Stomach (tissue), 9 donors: ENCODE measurements around the gene GNAI3. TPM values are rescaled to one million over a fixed set of nuclear protein-coding genes. Genes with fewer than 3 reads are reported as not detected.
"Not testable (repeated sequence)": the region's sequence is repeated elsewhere in the genome, so short reads cannot be mapped to it uniquely, and the experiment has no call there.

Experiments
- DNase-seq, 2 donors: peaks; one replicate each; pipeline versions ENCODE4 v3.0.0 to v3.0.0-alpha.2; 2013 to 2019
- H3K27ac ChIP-seq, 5 donors: fragments of 200-600 bp in 4 of 5; sonication (generic) in 4 of 5; one replicate each; pipeline ENCODE4 v1.5.1; 2013 to 2019; ENCODE audit warnings: mild to moderate bottlenecking in 1 of 5, moderate library complexity in 1 of 5
- H3K27me3 ChIP-seq, 3 donors: fragments of 200-600 bp; sonication (generic); one replicate each; pipeline ENCODE4 v1.5.1; 2017 to 2019; ENCODE audit warnings: mixed run types in 1 of 3
- H3K36me3 ChIP-seq, 4 donors: fragments of 200-600 bp; sonication (generic); 1 replicate in 3 of 4; 2 replicates in 1 of 4; pipeline ENCODE4 v1.5.1; 2016 to 2019
- H3K4me1 ChIP-seq, 4 donors: fragments of 200-600 bp; sonication (generic); one replicate each; pipeline ENCODE4 v1.5.1; 2016 to 2019
- H3K4me3 ChIP-seq, 4 donors: fragments of 200-600 bp; sonication (generic) in 3 of 4; one replicate each; pipeline ENCODE4 v1.5.1; 2016 to 2019; ENCODE audit warnings: mild to moderate bottlenecking in 1 of 4
- H3K9me3 ChIP-seq, 4 donors: fragments of 200-600 bp; sonication (generic); one replicate each; pipeline ENCODE4 v1.5.1; 2016 to 2019
- CTCF ChIP-seq, 7 experiments: fragments of 450-650 bp in 4 of 7; fragments of 200-600 bp in 3 of 7; sonication (generic) in 3 of 7; IDR thresholded peaks; one replicate each; pipeline ENCODE4 v1.5.1; 2016 to 2019; ENCODE audit warnings: antibody characterized with exemption in 7 of 7, control low read depth in 2 of 7, mild to moderate bottlenecking in 1 of 7
- EP300 ChIP-seq: sonication (generic); formaldehyde crosslinking; IDR thresholded peaks from one replicate; pipeline ENCODE4 v1.6.1; 2017; ENCODE audit warnings: antibody characterized with exemption
- POLR2A ChIP-seq, 4 donors: fragments of 450-650 bp; IDR thresholded peaks; one replicate each; pipeline ENCODE4 v1.6.1; 2016; ENCODE audit warnings: antibody characterized with exemption in 4 of 4, control low read depth in 2 of 4, mild to moderate bottlenecking in 1 of 4, moderate library complexity in 1 of 4
- POLR2AphosphoS5 ChIP-seq, 3 donors: sonication (generic); formaldehyde crosslinking; IDR thresholded peaks; one replicate each; pipeline ENCODE4 v1.6.1; 2016; ENCODE audit warnings: antibody characterized with exemption in 3 of 3
- WGBS, 5 donors: extraction: QIAGEN DNeasy Blood & Tissue Kit in 3 of 5; methylation state at CpG; one replicate each; pipeline versions ENCODE4 v1.1.5 to v1.1.7; 2013 to 2018; 5-methylcytosine and 5-hydroxymethylcytosine counted together
- intact Hi-C: fragments of 100-400 bp; cut with DNase I; formaldehyde crosslinking; loops from one replicate; pipeline ENCODE4 v1.15.1; 2023; ENCODE audit warnings: low total_unique reads
- polyA plus RNA-seq, 3 donors: library from polyadenylated mRNA; stranded (reverse); fragments of 200-250 nt; gene quantifications; one replicate each; pipeline ENCODE4 v1.2.3, GENCODE V29; 2013
- total RNA-seq, 5 donors: library from RNA; depleted of rRNA; stranded (reverse); fragments of >200 nt; gene quantifications; one replicate each; pipeline versions ENCODE4 v1.1.0 to v1.2.3, GENCODE V29; 2014 to 2016
- donor health status: healthy with polysubstance abuse.
- donor health status: Bipolar disorder and iron deficiency.
- donor health status: healthy.

Gene GNAI3
- total and polyA plus RNA-seq, 8 donors: 0.58 to 12.7 (median 3.1) TPM

GRCh38 chr1:109658533-109659042 lies 110.2 kb downstream of the GNAI3 start:
- peak overlapping the region in 1 of 5 donors; percentile 54 for H3K27ac ChIP-seq
- intact Hi-C loops: no loop called here
- WGBS, 5 donors: 40 to 52% (median 51%) methylated on average over 2 to 3 of the region's 3 CpGs
- H3K36me3 ChIP-seq: peaks cover 0 to 55% (median 34%) of the 10 kb centered on the region in 4 donors
- no peak for DNase-seq
- no peak for TF ChIP-seq EP300
- TF ChIP-seq POLR2A (IDR thresholded peaks at IDR 0.05): no peak
- TF ChIP-seq CTCF (IDR thresholded peaks at IDR 0.05): no peak
- TF ChIP-seq POLR2AphosphoS5 (IDR thresholded peaks at IDR 0.05): no peak
- no peaks in the 10 kb centered on the region for H3K27me3 ChIP-seq
- H3K4me3 ChIP-seq: no peak overlapping the region
- no peaks in the 10 kb centered on the region for H3K9me3 ChIP-seq
- H3K4me1 ChIP-seq: peaks cover 12 to 40% (median 21%) of the 10 kb centered on the region in 4 donors

GRCh38 chr1:109659145-109659544 lies 110.7 kb downstream of the GNAI3 start:
- H3K4me1 ChIP-seq: peaks cover 12 to 40% (median 21%) of the 10 kb centered on the region in 4 donors
- TF ChIP-seq POLR2A (IDR thresholded peaks at IDR 0.05) (no peak), POLR2AphosphoS5 (IDR thresholded peaks at IDR 0.05) (no peak), EP300 (no peak), CTCF (IDR thresholded peaks at IDR 0.05) (no peak)
- H3K27me3 ChIP-seq: no peaks in the 10 kb centered on the region
- intact Hi-C loops: no loop called here
- H3K27ac ChIP-seq: no peak overlapping the region
- H3K4me3 ChIP-seq: no peak overlapping the region
- 46 to 64% (median 51%) methylated on average over 2 of the region's 2 CpGs for WGBS, 5 donors
- DNase-seq: no peak
- no peaks in the 10 kb centered on the region for H3K9me3 ChIP-seq
- H3K36me3 ChIP-seq: peaks cover 0 to 55% (median 34%) of the 10 kb centered on the region in 4 donors

GRCh38 chr1:109659997-109660690 lies 111.7 kb downstream of the GNAI3 start:
- Histone ChIP-seq H3K27ac (no peak overlapping the region), H3K4me3 (no peak overlapping the region), H3K9me3 (no peaks in the 10 kb centered on the region), H3K4me1 (peaks cover 8 to 31% (median 16%) of the 10 kb centered on the region in 4 donors), H3K27me3 (no peaks in the 10 kb centered on the region), H3K36me3 (peaks cover 0 to 55% (median 34%) of the 10 kb centered on the region in 4 donors)
- DNase-seq: no peak
- intact Hi-C loops: no loop called here
- WGBS, 5 donors: 71 to 79% (median 74%) methylated on average over 5 of the region's 5 CpGs
- TF ChIP-seq CTCF (IDR thresholded peaks at IDR 0.05) (no peak), EP300 (no peak), POLR2AphosphoS5 (IDR thresholded peaks at IDR 0.05) (no peak), POLR2A (IDR thresholded peaks at IDR 0.05) (no peak)

- DNase-seq, H3K4me3 ChIP-seq, H3K9me3 ChIP-seq, H3K27ac ChIP-seq, H3K27me3 ChIP-seq, intact Hi-C loops: not testable (repeated sequence)
- peaks cover 0 to 57% (median 34%) of the 10 kb centered on the region in 4 donors for H3K36me3 ChIP-seq
- WGBS, 5 donors: 61 to 81% (median 77%) methylated on average over 2 to 3 of the region's 4 CpGs
- H3K4me1 ChIP-seq: peaks cover 4 to 26% (median 11%) of the 10 kb centered on the region in 4 donors
These were observed 112.2 kb downstream of the GNAI3 start for GRCh38 chr1:109660691-109661026.

- DNase-seq: no peak
- peaks cover 0 to 59% (median 34%) of the 10 kb centered on the region in 4 donors for H3K36me3 ChIP-seq
- no peaks in the 10 kb centered on the region for H3K27me3 ChIP-seq
- intact Hi-C loops: no loop called here
- no peak overlapping the region for H3K4me3 ChIP-seq
- no peak overlapping the region for H3K27ac ChIP-seq
- peaks cover 4 to 23% (median 7%) of the 10 kb centered on the region in 4 donors for H3K4me1 ChIP-seq
- 68 to 85% (median 83%) methylated on average over 2 of the region's 2 CpGs for WGBS, 5 donors
- no peaks in the 10 kb centered on the region for H3K9me3 ChIP-seq
- no peak for TF ChIP-seq POLR2AphosphoS5 (IDR thresholded peaks at IDR 0.05)
- TF ChIP-seq CTCF (IDR thresholded peaks at IDR 0.05): no peak
- no peak for TF ChIP-seq EP300
- no peak for TF ChIP-seq POLR2A (IDR thresholded peaks at IDR 0.05)
These were observed 113.0 kb downstream of the GNAI3 start for GRCh38 chr1:109661391-109661790.
